Hematopoietic multipotent progenitor cell (in vitro differentiated cells): ENCODE measurements around the gene DAPL1. TPM values are rescaled to one million over a fixed set of nuclear protein-coding genes. Genes with fewer than 3 reads are reported as not detected.

ENCODE experiments used
- total RNA-seq: library from RNA; depleted of rRNA; stranded (reverse); fragments of >200 nt; gene quantifications from one replicate; pipeline ENCODE4 v1.2.3, GENCODE V29; 2012

The DAPL1 gene
- total RNA-seq, 1 donor = not detected

Other genes starting within 250 kb of the DAPL1 start
- 7.3 TPM for gene TANC1, start 173.3 kb downstream of the DAPL1 start, total RNA-seq